Endothelial cell of umbilical vein (primary cell): ENCODE measurements around the gene BTN3A1. TPM values are rescaled to one million over a fixed set of nuclear protein-coding genes. Genes with fewer than 3 reads are reported as not detected.

Experiments used
- BruUV-seq: library from RNA; stranded (reverse); fragments of 400-500 nt; replicated peaks from 2 replicates; lab custom pipeline; 2021; lab: Mats Ljungman, UMichigan
- CTCF ChIA-PET: fragments of 300-600, 350-600 bp; sonication (Branson Sonifier 250); formaldehyde crosslinking; loops from one replicate; lab custom pipeline; 2021; ENCODE audit warnings: antibody characterized with exemption, inconsistent platforms; lab: Charles Lee
- POLR2A ChIA-PET: fragments of 300-600, 350-600 bp; sonication (Branson Sonifier 250); formaldehyde crosslinking; loops from one replicate; lab custom pipeline; 2021; ENCODE audit warnings: antibody characterized with exemption, inconsistent platforms; lab: Charles Lee
- DNase-seq: peaks from one replicate; pipeline ENCODE4 v3.0.0-alpha.2; 2011; ENCODE audit warnings: low read depth, low spot score
- FAIRE-seq: peaks from 2 replicates; lab custom pipeline; 2011; peaks lifted over from hg19 to GRCh38; lab: Jason Lieb, UNC
- H2AFZ ChIP-seq: 2 replicates; pipeline ENCODE4 v1.6.0; 2012; ENCODE audit warnings: low read depth, low read length, control low read depth, inconsistent platforms
- H3K27ac ChIP-seq: 2 replicates; pipeline ENCODE4 v1.5.1; 2011; ENCODE audit warnings: low read depth, mild to moderate bottlenecking, control low read depth, low read length, moderate library complexity; ENCODE audit not compliant: insufficient read depth
- H3K27me3 ChIP-seq, 2 experiments: 2 replicates each; pipeline versions ENCODE4 v1.6.0 to v1.6.1; 2011; ENCODE audit warnings: low read length in 2 of 2, mixed read lengths in 1 of 2; ENCODE audit not compliant: control insufficient read depth in 2 of 2, insufficient read depth in 2 of 2
- H3K36me3 ChIP-seq, 2 experiments: 2 replicates in 1 of 2; 3 replicates in 1 of 2; pipeline ENCODE4 v1.5.1; 2011; ENCODE audit warnings: low read length in 2 of 2, mild to moderate bottlenecking in 1 of 2, moderate library complexity in 1 of 2; ENCODE audit not compliant: control insufficient read depth in 2 of 2, insufficient read depth in 2 of 2; ENCODE audit errors: extremely low read depth in 1 of 2
- H3K4me1 ChIP-seq: 3 replicates; pipeline ENCODE4 v1.5.1; 2011; ENCODE audit warnings: mild to moderate bottlenecking, low read length; ENCODE audit not compliant: control insufficient read depth, insufficient read depth; ENCODE audit errors: extremely low read depth
- H3K4me2 ChIP-seq: 2 replicates; pipeline ENCODE4 v1.6.1; 2011; ENCODE audit warnings: low read length, control low read depth, mixed read lengths; ENCODE audit not compliant: insufficient read depth
- H3K4me3 ChIP-seq, 3 experiments: fragments of 200-600 bp in 1 of 3; sonication (generic), shearing (Covaris generic) in 1 of 3; replicated peaks in 1 of 3; 2 replicates each; pipeline ENCODE4 v1.5.1; 2011 to 2016; ENCODE audit warnings: control low read depth in 3 of 3, low read length in 3 of 3, mild to moderate bottlenecking in 2 of 3, inconsistent platforms in 1 of 3, low read depth in 1 of 3, moderate library complexity in 1 of 3; ENCODE audit not compliant: insufficient read depth in 1 of 3
- H3K79me2 ChIP-seq: 2 replicates; pipeline ENCODE4 v1.6.0; 2012; ENCODE audit warnings: low read length, inconsistent platforms; ENCODE audit not compliant: control insufficient read depth, insufficient read depth
- H3K9ac ChIP-seq: replicated peaks from 2 replicates; pipeline ENCODE3; 2011; ENCODE audit warnings: low read length, control low read depth; ENCODE audit not compliant: insufficient read depth; ENCODE audit errors: extremely low read depth
- H3K9me1 ChIP-seq: replicated peaks from 3 replicates; pipeline ENCODE4 v1.6.0; 2011; ENCODE audit warnings: mild to moderate bottlenecking, low read length; ENCODE audit not compliant: control insufficient read depth, insufficient read depth; ENCODE audit errors: extremely low read depth
- H3K9me3 ChIP-seq: replicated peaks from 2 replicates; pipeline ENCODE4 v1.5.1; 2012; ENCODE audit warnings: low read length, inconsistent platforms; ENCODE audit not compliant: control insufficient read depth, insufficient read depth
- H4K20me1 ChIP-seq: replicated peaks from 2 replicates; pipeline ENCODE3; 2011; ENCODE audit warnings: mild to moderate bottlenecking, low read length; ENCODE audit not compliant: control insufficient read depth, insufficient read depth; ENCODE audit errors: extremely low read depth
- CTCF ChIP-seq, 2 donors: IDR thresholded peaks; 1 replicate in 1 of 2; 2 replicates in 1 of 2; pipeline ENCODE4 v1.5.1; 2011; ENCODE audit warnings: low read length in 2 of 2, mild to moderate bottlenecking in 2 of 2, moderate library complexity in 2 of 2, control low read depth in 1 of 2, inconsistent platforms in 1 of 2, low read depth in 1 of 2; ENCODE audit not compliant: insufficient read depth in 1 of 2; ENCODE audit errors: extremely low read depth in 1 of 2
- EZH2 ChIP-seq: IDR thresholded peaks from 2 replicates; pipeline ENCODE4 v1.6.1; 2012; ENCODE audit warnings: borderline replicate concordance, low read depth, mild to moderate bottlenecking, moderate library complexity, low read length, inconsistent platforms; ENCODE audit not compliant: severe bottlenecking
- FOS ChIP-seq: IDR thresholded peaks from 2 replicates; pipeline ENCODE4 v1.6.1; 2011; ENCODE audit warnings: mild to moderate bottlenecking, low read length, moderate library complexity, borderline replicate concordance; ENCODE audit not compliant: insufficient read depth
- GATA2 ChIP-seq: IDR thresholded peaks from 2 replicates; pipeline ENCODE4 v1.7.0; 2011; ENCODE audit warnings: low read depth, mild to moderate bottlenecking, moderate library complexity, mixed read lengths, low read length; ENCODE audit not compliant: insufficient read length, insufficient read depth
- JUN ChIP-seq: IDR thresholded peaks from 2 replicates; pipeline ENCODE4 v1.6.1; 2011; ENCODE audit warnings: borderline replicate concordance, low read depth; ENCODE audit not compliant: insufficient read length, insufficient read depth
- MAX ChIP-seq: IDR thresholded peaks from 2 replicates; pipeline ENCODE4 v1.6.1; 2011; ENCODE audit not compliant: insufficient read depth, insufficient read length
- MYC ChIP-seq: IDR thresholded peaks from one replicate; pipeline ENCODE4 v1.6.1; 2011; ENCODE audit warnings: mild to moderate bottlenecking, low read depth, low read length
- POLR2A ChIP-seq: IDR thresholded peaks from 2 replicates; pipeline ENCODE4 v1.6.1; 2012; ENCODE audit warnings: low read depth, mild to moderate bottlenecking, control low read depth, low read length
- POLR2AphosphoS5 ChIP-seq: IDR thresholded peaks from 2 replicates; pipeline ENCODE4 v1.6.1; 2012; ENCODE audit warnings: low read depth, mild to moderate bottlenecking, control low read depth, low read length, moderate library complexity; ENCODE audit not compliant: insufficient read depth
- dilution Hi-C: fragments of 300-500 bp; cut with MboI; formaldehyde crosslinking; loops from one replicate; pipeline ENCODE4 v1.15.0; 2019; ENCODE audit warnings: low sequenced_read_pairs; ENCODE audit not compliant: extremely low pct_ligation_motif_present
- intact Hi-C: fragments of 100-400 bp; cut with micrococcal nuclease; formaldehyde crosslinking; loops from one replicate; pipeline ENCODE4 v1.10.0; 2022
- polyA plus RNA-seq, 4 experiments: library from polyadenylated mRNA; depleted of rRNA in 3 of 4; stranded (reverse) in 3 of 4; unstranded in 1 of 4; fragments of >200 nt; gene quantifications; 2 replicates each; pipeline versions ENCODE4 v1.2.1 to v1.2.3, GENCODE V29; 2011 to 2012; ENCODE audit warnings: missing spikeins in 1 of 4
- total RNA-seq: library from RNA; stranded (reverse); gene quantifications from 2 replicates; pipeline ENCODE4 v1.2.3, GENCODE V29; 2021

Gene BTN3A1
- total and polyA plus RNA-seq, 2 donors (not counting 3 experiments of a cell fraction or from before 2014, with no cell fraction given): 7.6 to 12.1 TPM

GRCh38 chr6:26389349-26389894 is 12.7 kb upstream of the BTN3A1 start:
- FAIRE-seq: no peak
- Histone ChIP-seq H3K9me3 (no peaks in the 10 kb centered on the region), H3K27ac (no peak overlapping the region), H3K9ac (no peak overlapping the region), H3K9me1 (no peaks in the 10 kb centered on the region), H3K36me3 (peaks cover 0 to 5% of the 10 kb centered on the region in 2 experiments), H4K20me1 (no peaks in the 10 kb centered on the region), H3K4me2 (no peak overlapping the region), H2AFZ (no peak overlapping the region), H3K79me2 (no peaks in the 10 kb centered on the region), H3K4me1 (peaks cover 6% of the 10 kb centered on the region), H3K4me3 (no peak overlapping the region), H3K27me3 (no peaks in the 10 kb centered on the region)
- intact Hi-C loops (no loop called here), dilution Hi-C loops (no loop called here)
- BruUV-seq: no TSS peak
- CTCF ChIA-PET: interaction anchor here (1.0 kb wide), 1 partner anchor 206 kb away, joined by 3 read pairs; no protein-coding TSS in a partner anchor
- POLR2A ChIA-PET: no interaction called here
- no peak for DNase-seq
- TF ChIP-seq CTCF (IDR thresholded peaks at IDR 0.05; ENCODE audit: extremely low read depth in 1 of 2, insufficient read depth in 1 of 2, low read depth in 1 of 2, low read length in 2 of 2): no peak
- TF ChIP-seq MAX: no peak
- TF ChIP-seq EZH2: no peak
- TF ChIP-seq FOS: no peak
- no peak for TF ChIP-seq JUN
- TF ChIP-seq GATA2: no peak
- no peak for TF ChIP-seq POLR2A
- TF ChIP-seq POLR2AphosphoS5: no peak
- no peak for TF ChIP-seq MYC
